UCSD-AML1 (cell line): ENCODE measurements around the gene HLA-DOA.

Experiments used
- DNase-seq: peaks from one replicate; lab custom pipeline; 2025; ENCODE audit not compliant: unreplicated experiment; lab: John Stamatoyannopoulos, UW

The HLA-DOA gene

GRCh38 chr6:32980488-32981038, 28.8 kb downstream of the HLA-DOA start:
- DNase-seq: no peak

GRCh38 chr6:32979720-32980487, 29.5 kb downstream of the HLA-DOA start:
- no peak for DNase-seq

GRCh38 chr6:32977953-32978324, 31.5 kb downstream of the HLA-DOA start:
- DNase-seq: no peak

GRCh38 chr6:32977272-32977952, 32.0 kb downstream of the HLA-DOA start:
- no peak for DNase-seq

- no peak for DNase-seq
Measured at GRCh38 chr6:32976334-32977069, 32.9 kb downstream of the HLA-DOA start.

- DNase-seq: no peak
Measured at GRCh38 chr6:32975886-32976285, 33.5 kb downstream of the HLA-DOA start.

- DNase-seq: no peak
Measured at GRCh38 chr6:32974541-32975308, 34.7 kb downstream of the HLA-DOA start.

- no peak for DNase-seq
Measured at GRCh38 chr6:32974016-32974333, 35.4 kb downstream of the HLA-DOA start.

GRCh38 chr6:32973144-32974015, 36.0 kb downstream of the HLA-DOA start:
- no peak for DNase-seq

- DNase-seq: no peak
Measured at GRCh38 chr6:32972353-32973143, 36.8 kb downstream of the HLA-DOA start.

GRCh38 chr6:32971581-32972352, 37.6 kb downstream of the HLA-DOA start:
- DNase-seq: peak; percentile 100

- no peak for DNase-seq
Measured at GRCh38 chr6:32971242-32971580, 38.2 kb downstream of the HLA-DOA start.

GRCh38 chr6:32970413-32971241, 38.8 kb downstream of the HLA-DOA start:
- DNase-seq: peak; percentile 85

- peak; percentile 81 for DNase-seq
Measured at GRCh38 chr6:32969685-32970412, 39.5 kb downstream of the HLA-DOA start.

- peak; percentile 82 for DNase-seq
Measured at GRCh38 chr6:32968867-32969684, 40.3 kb downstream of the HLA-DOA start.
